Neuronal stem cell (in vitro differentiated cells): ENCODE measurements around the gene ADCY9.

Experiments used
- DNase-seq: peaks from one replicate; pipeline ENCODE4 v3.0.0-alpha.2; 2013; ENCODE audit warnings: low spot score
- H2AFZ ChIP-seq: one replicate; pipeline ENCODE4 v1.6.1; 2013; ENCODE audit warnings: mild to moderate bottlenecking, low read length, inconsistent platforms
- H2AK5ac ChIP-seq: 2 replicates; pipeline ENCODE4 v1.6.1; 2013; ENCODE audit warnings: low read depth, mild to moderate bottlenecking, inconsistent platforms, low read length, moderate library complexity, mixed read lengths
- H2BK120ac ChIP-seq: 2 replicates; pipeline ENCODE4 v1.6.1; 2013; ENCODE audit warnings: low read depth, mild to moderate bottlenecking, inconsistent platforms, low read length, moderate library complexity, mixed read lengths
- H2BK12ac ChIP-seq: one replicate; pipeline ENCODE4 v1.6.1; 2013; ENCODE audit warnings: low read length, inconsistent platforms
- H2BK15ac ChIP-seq: 2 replicates; pipeline ENCODE4 v1.6.1; 2013; ENCODE audit warnings: mild to moderate bottlenecking, low read length, inconsistent platforms, mixed read lengths
- H2BK5ac ChIP-seq: one replicate; pipeline ENCODE4 v1.6.1; 2013; ENCODE audit warnings: inconsistent platforms, mild to moderate bottlenecking, low read length, moderate library complexity
- H3K14ac ChIP-seq: one replicate; pipeline ENCODE4 v1.6.1; 2013; ENCODE audit warnings: low read length, inconsistent platforms
- H3K18ac ChIP-seq: 2 replicates; pipeline ENCODE4 v1.6.1; 2013; ENCODE audit warnings: low read length, inconsistent platforms
- H3K23ac ChIP-seq: 2 replicates; pipeline ENCODE4 v1.6.1; 2013; ENCODE audit warnings: low read depth, mild to moderate bottlenecking, mixed read lengths, low read length, inconsistent platforms; ENCODE audit not compliant: poor library complexity
- H3K27ac ChIP-seq: replicated peaks from 3 replicates; pipeline ENCODE4 v1.5.1; 2013; ENCODE audit warnings: low read length, inconsistent platforms
- H3K27me3 ChIP-seq, 3 experiments: 2 replicates each; pipeline ENCODE4 v1.6.1; 2013; ENCODE audit warnings: low read length in 3 of 3, mild to moderate bottlenecking in 2 of 3, inconsistent platforms in 1 of 3, low read depth in 1 of 3, mixed read lengths in 1 of 3, moderate library complexity in 1 of 3; ENCODE audit not compliant: control insufficient read depth in 3 of 3, insufficient read depth in 3 of 3
- H3K36me3 ChIP-seq, 2 donors: replicated peaks in 1 of 2; 2 replicates each; pipeline ENCODE4 v1.6.1; 2013; ENCODE audit warnings: low read length in 2 of 2; ENCODE audit not compliant: control insufficient read depth in 2 of 2, insufficient read depth in 2 of 2
- H3K4ac ChIP-seq: 2 replicates; pipeline ENCODE4 v1.6.1; 2013; ENCODE audit warnings: inconsistent platforms, mild to moderate bottlenecking, low read length, moderate library complexity
- H3K4me1 ChIP-seq, 2 donors: 1 replicate in 1 of 2; 2 replicates in 1 of 2; pipeline ENCODE4 v1.6.1; 2013; ENCODE audit warnings: low read length in 2 of 2, low read depth in 1 of 2; ENCODE audit not compliant: control insufficient read depth in 2 of 2, insufficient read depth in 1 of 2
- H3K4me2 ChIP-seq: one replicate; pipeline ENCODE4 v1.6.1; 2013; ENCODE audit warnings: mild to moderate bottlenecking, low read length, inconsistent platforms; ENCODE audit not compliant: insufficient read depth, poor library complexity, severe bottlenecking
- H3K4me3 ChIP-seq, 2 donors: 2 replicates each; pipeline ENCODE4 v1.5.1; 2013; ENCODE audit warnings: low read length in 2 of 2, mild to moderate bottlenecking in 2 of 2, inconsistent platforms in 1 of 2, moderate library complexity in 1 of 2
- H3K79me1 ChIP-seq: one replicate; pipeline ENCODE4 v1.6.1; 2013; ENCODE audit warnings: low read depth, mild to moderate bottlenecking, inconsistent platforms, low read length, moderate library complexity
- H3K9ac ChIP-seq: one replicate; pipeline ENCODE4 v1.6.1; 2013; ENCODE audit warnings: mild to moderate bottlenecking, low read depth, low read length, inconsistent platforms; ENCODE audit not compliant: poor library complexity
- H3K9me3 ChIP-seq, 2 donors: replicated peaks in 1 of 2; 2 replicates each; pipeline versions ENCODE3 to v1.6.1; 2013; ENCODE audit warnings: low read length in 2 of 2, mild to moderate bottlenecking in 2 of 2, inconsistent platforms in 1 of 2, low read depth in 1 of 2, mixed read lengths in 1 of 2, moderate library complexity in 1 of 2; ENCODE audit not compliant: control insufficient read depth in 2 of 2, insufficient read depth in 1 of 2
- H4K8ac ChIP-seq: one replicate; pipeline ENCODE4 v1.6.1; 2013; ENCODE audit warnings: low read depth, mild to moderate bottlenecking, inconsistent platforms, low read length, moderate library complexity
- H4K91ac ChIP-seq: one replicate; pipeline ENCODE4 v1.6.1; 2013; ENCODE audit warnings: low read length, low read depth, mild to moderate bottlenecking, inconsistent platforms; ENCODE audit not compliant: poor library complexity
- WGBS, 2 donors: extraction: QIAGEN DNeasy Blood & Tissue Kit; methylation state at CpG; one replicate each; pipeline ENCODE4 v1.1.7; 2013; ENCODE audit warnings: missing lambda C conversion rate in 2 of 2, mixed read lengths in 1 of 2; ENCODE audit not compliant: insufficient read length in 2 of 2, insufficient replicate concordance in 1 of 2; ENCODE audit errors: extremely low coverage in 2 of 2; 5-methylcytosine and 5-hydroxymethylcytosine counted together

Gene ADCY9

DNA sequence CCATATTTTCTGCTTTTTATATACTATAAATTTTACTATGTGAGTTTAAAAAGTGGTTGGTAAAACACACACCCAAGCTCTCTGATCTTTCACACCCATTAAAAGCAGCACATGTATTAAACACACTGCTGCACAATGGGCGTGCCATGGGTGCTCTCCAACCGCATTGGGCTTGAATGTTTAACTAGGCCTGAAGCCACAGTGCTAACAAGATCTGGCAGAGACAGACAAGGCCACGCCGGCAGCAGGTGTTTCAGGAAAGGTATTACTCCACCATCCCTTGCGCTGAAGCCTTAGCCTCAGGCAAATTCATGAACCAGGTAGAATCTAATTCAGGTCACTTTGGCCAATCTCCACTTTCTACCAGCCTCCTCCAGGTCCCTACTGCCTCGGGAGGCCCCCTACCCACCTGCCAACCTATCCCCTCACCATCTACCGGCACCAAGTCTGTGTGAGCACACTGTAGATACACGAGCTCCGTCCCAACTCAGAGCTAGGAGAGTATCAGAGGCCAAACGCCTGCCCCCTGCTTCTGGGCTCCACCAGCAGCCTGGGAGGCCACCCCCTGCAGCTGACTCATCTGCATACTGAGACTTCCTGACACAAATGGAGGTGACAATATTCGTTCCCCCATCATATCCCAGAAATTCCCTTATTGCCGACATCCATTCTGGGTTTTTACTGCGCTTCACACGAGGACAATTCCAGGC is 95.0 kb downstream of the ADCY9 start:
- no peak overlapping the region for H3K23ac ChIP-seq
- H2BK15ac ChIP-seq: no peak overlapping the region
- no peak overlapping the region for H3K4me2 ChIP-seq
- H2BK120ac ChIP-seq: no peak overlapping the region
- H2BK12ac ChIP-seq: no peak overlapping the region
- peak overlapping the region; percentile 47 for H3K14ac ChIP-seq
- H3K4me3 ChIP-seq: no peak overlapping the region
- no peak overlapping the region for H2BK5ac ChIP-seq
- no peak overlapping the region for H4K91ac ChIP-seq
- H3K36me3 ChIP-seq: no peaks in the 10 kb centered on the region
- H3K9me3 ChIP-seq: no peaks in the 10 kb centered on the region
- no peak overlapping the region for H3K4ac ChIP-seq
- H3K9ac ChIP-seq: no peak overlapping the region
- no CpG with 5 or more reads among the region's 14 CpGs for WGBS, 2 donors
- no peaks in the 10 kb centered on the region for H3K27me3 ChIP-seq
- no peak overlapping the region for H2AK5ac ChIP-seq
- H3K18ac ChIP-seq: no peak overlapping the region
- no peak overlapping the region for H3K27ac ChIP-seq
- no peaks in the 10 kb centered on the region for H3K79me1 ChIP-seq
- DNase-seq: no peak
- no peaks in the 10 kb centered on the region for H3K4me1 ChIP-seq
- H2AFZ ChIP-seq: no peak overlapping the region
- no peak overlapping the region for H4K8ac ChIP-seq

DNA sequence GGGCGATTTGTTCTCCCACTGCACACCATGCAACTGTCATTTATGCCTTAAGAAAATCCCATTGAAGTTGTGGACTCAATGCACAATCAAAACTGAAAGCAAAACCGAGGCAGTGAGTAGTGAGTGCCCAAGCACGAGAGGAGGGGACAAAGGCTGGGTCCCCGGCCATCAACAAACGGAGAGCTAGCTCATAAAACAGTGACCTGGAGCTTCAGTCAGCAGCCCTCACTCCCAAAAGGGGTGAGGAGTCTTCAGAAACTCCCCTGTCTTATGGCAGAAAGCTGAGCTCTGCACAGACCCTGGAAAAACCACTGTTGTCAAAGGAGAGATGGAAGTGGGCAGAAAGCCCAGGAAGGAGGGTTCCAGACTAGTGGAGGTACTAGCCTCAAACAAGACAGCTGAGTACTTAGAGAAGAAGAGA is 96.9 kb downstream of the ADCY9 start:
- no peaks in the 10 kb centered on the region for H3K79me1 ChIP-seq
- H3K9ac ChIP-seq: no peak overlapping the region
- no peak overlapping the region for H2BK5ac ChIP-seq
- no peak overlapping the region for H3K27ac ChIP-seq
- H2BK12ac ChIP-seq: no peak overlapping the region
- H2BK15ac ChIP-seq: no peak overlapping the region
- no peak overlapping the region for H4K8ac ChIP-seq
- H2AFZ ChIP-seq: no peak overlapping the region
- H2AK5ac ChIP-seq: no peak overlapping the region
- H4K91ac ChIP-seq: no peak overlapping the region
- H3K27me3 ChIP-seq: no peaks in the 10 kb centered on the region
- H3K9me3 ChIP-seq: no peaks in the 10 kb centered on the region
- H3K36me3 ChIP-seq: no peaks in the 10 kb centered on the region
- H3K4me1 ChIP-seq: peaks cover 1 to 4% of the 10 kb centered on the region in 2 donors
- no CpG with 5 or more reads among the region's 5 CpGs for WGBS, 2 donors
- no peak overlapping the region for H3K4me2 ChIP-seq
- no peak overlapping the region for H3K4ac ChIP-seq
- H3K14ac ChIP-seq: no peak overlapping the region
- no peak overlapping the region for H3K18ac ChIP-seq
- DNase-seq: no peak
- no peak overlapping the region for H3K23ac ChIP-seq
- no peak overlapping the region for H2BK120ac ChIP-seq
- no peak overlapping the region for H3K4me3 ChIP-seq

GRCh38 chr16:4018391-4018790 is 97.9 kb downstream of the ADCY9 start:
- Histone ChIP-seq H3K79me1 (no peaks in the 10 kb centered on the region), H4K91ac (no peak overlapping the region)
- WGBS, 2 donors: no CpG with 5 or more reads among the region's 12 CpGs

GRCh38 chr16:4017807-4018206 is 98.4 kb downstream of the ADCY9 start:
- no peak overlapping the region for H2BK120ac ChIP-seq
- H2AK5ac ChIP-seq: no peak overlapping the region
- H3K36me3 ChIP-seq: no peaks in the 10 kb centered on the region
- no peak overlapping the region for H3K4ac ChIP-seq
- no peaks in the 10 kb centered on the region for H3K9me3 ChIP-seq
- no peak overlapping the region for H4K91ac ChIP-seq
- no peak overlapping the region for H3K23ac ChIP-seq
- no peak overlapping the region for H3K14ac ChIP-seq
- no peak overlapping the region for H4K8ac ChIP-seq
- H3K4me3 ChIP-seq: no peak overlapping the region
- H2AFZ ChIP-seq: no peak overlapping the region
- H3K9ac ChIP-seq: no peak overlapping the region
- peaks cover 1 to 4% of the 10 kb centered on the region in 2 donors for H3K4me1 ChIP-seq
- no peaks in the 10 kb centered on the region for H3K27me3 ChIP-seq
- no peak overlapping the region for H3K18ac ChIP-seq
- no CpG with 5 or more reads among the region's 14 CpGs for WGBS, 2 donors
- H2BK15ac ChIP-seq: no peak overlapping the region
- H2BK5ac ChIP-seq: no peak overlapping the region
- no peak overlapping the region for H3K27ac ChIP-seq
- no peak overlapping the region for H2BK12ac ChIP-seq
- H3K79me1 ChIP-seq: no peaks in the 10 kb centered on the region
- no peak overlapping the region for H3K4me2 ChIP-seq
- no peak for DNase-seq

More at GRCh38 chr16:4018391-4018790, 97.9 kb downstream of the ADCY9 start:
- DNase-seq: no peak
- Histone ChIP-seq H2BK12ac (no peak overlapping the region), H3K4me3 (no peak overlapping the region), H3K4ac (no peak overlapping the region), H3K14ac (peak overlapping the region; percentile 38), H3K18ac (peak overlapping the region; percentile 48), H2BK15ac (no peak overlapping the region), H3K27me3 (no peaks in the 10 kb centered on the region), H3K27ac (no peak overlapping the region), H2AFZ (no peak overlapping the region), H2BK5ac (no peak overlapping the region), H4K8ac (peak overlapping the region; percentile 65), H2BK120ac (no peak overlapping the region), H3K4me2 (no peak overlapping the region), H3K4me1 (peaks cover 1 to 4% of the 10 kb centered on the region in 2 donors), H3K9me3 (no peaks in the 10 kb centered on the region), H3K23ac (no peak overlapping the region), H3K36me3 (no peaks in the 10 kb centered on the region), H2AK5ac (no peak overlapping the region), H3K9ac (no peak overlapping the region)
